Ascending aorta (tissue), 2 donors: ENCODE data around the gene PFKFB3. TPM values are rescaled to one million over a fixed set of nuclear protein-coding genes. Genes with fewer than 3 reads are reported as not detected.
"Not testable (repeated sequence)": the region's sequence is repeated elsewhere in the genome, so short reads cannot be mapped to it uniquely, and the experiment has no call there.

Experiments used
- DNase-seq, 2 donors: peaks; one replicate each; pipeline ENCODE4 v3.0.0-alpha.2; 2019; ENCODE audit warnings: low spot score in 2 of 2
- H3K27ac ChIP-seq, 2 donors: fragments of 200-600 bp; sonication (generic); one replicate each; pipeline ENCODE4 v1.5.1; 2016 to 2017; ENCODE audit warnings: mild to moderate bottlenecking in 1 of 2
- H3K27me3 ChIP-seq: fragments of 200-600 bp; sonication (generic); one replicate; pipeline ENCODE4 v1.5.1; 2017
- H3K36me3 ChIP-seq, 2 donors: fragments of 200-600 bp; sonication (generic); one replicate each; pipeline ENCODE4 v1.5.1; 2016
- H3K4me1 ChIP-seq, 2 donors: fragments of 200-600 bp; sonication (generic); one replicate each; pipeline ENCODE4 v1.5.1; 2016 to 2017; ENCODE audit warnings: mild to moderate bottlenecking in 1 of 2
- H3K4me3 ChIP-seq, 2 donors: fragments of 200-600 bp; sonication (generic); one replicate each; pipeline ENCODE4 v1.5.1; 2016 to 2017; ENCODE audit warnings: mild to moderate bottlenecking in 1 of 2
- H3K9me3 ChIP-seq, 2 donors: fragments of 200-600 bp; sonication (generic); one replicate each; pipeline ENCODE4 v1.5.1; 2016
- intact Hi-C: fragments of 100-400 bp; cut with DNase I; formaldehyde crosslinking; loops from one replicate; pipeline ENCODE4 v1.15.1; 2023
- total RNA-seq: library from RNA; depleted of rRNA; stranded (reverse); fragments of >200 nt; gene quantifications from one replicate; pipeline ENCODE4 v1.1.0, GENCODE V29; 2016
- TF ChIP-seq, protein P1 (sequence below), 3 experiments: fragments of 200-600 bp in 2 of 3; fragments of 450-650 bp in 1 of 3; sonication (generic) in 2 of 3; IDR thresholded peaks; one replicate each; pipeline ENCODE4 v1.5.1; 2016 to 2019; ENCODE audit warnings: antibody characterized with exemption in 3 of 3, mild to moderate bottlenecking in 1 of 3, moderate library complexity in 1 of 3

The PFKFB3 gene
- total RNA-seq, 1 donor from 2014 or later: 68.0 TPM

GRCh38 chr10:6186894-6187256 lies 15.9 kb upstream of the PFKFB3 start:
- no peak for DNase-seq
- Histone ChIP-seq H3K4me1 (peaks cover 9 to 20% of the 10 kb centered on the region in 2 donors), H3K9me3 (no peaks in the 10 kb centered on the region), H3K36me3 (no peaks in the 10 kb centered on the region), H3K4me3 (no peak overlapping the region), H3K27me3 (no peaks in the 10 kb centered on the region), H3K27ac (no peak overlapping the region)
- intact Hi-C loops: no loop called here
- TF ChIP-seq, protein P1, sequence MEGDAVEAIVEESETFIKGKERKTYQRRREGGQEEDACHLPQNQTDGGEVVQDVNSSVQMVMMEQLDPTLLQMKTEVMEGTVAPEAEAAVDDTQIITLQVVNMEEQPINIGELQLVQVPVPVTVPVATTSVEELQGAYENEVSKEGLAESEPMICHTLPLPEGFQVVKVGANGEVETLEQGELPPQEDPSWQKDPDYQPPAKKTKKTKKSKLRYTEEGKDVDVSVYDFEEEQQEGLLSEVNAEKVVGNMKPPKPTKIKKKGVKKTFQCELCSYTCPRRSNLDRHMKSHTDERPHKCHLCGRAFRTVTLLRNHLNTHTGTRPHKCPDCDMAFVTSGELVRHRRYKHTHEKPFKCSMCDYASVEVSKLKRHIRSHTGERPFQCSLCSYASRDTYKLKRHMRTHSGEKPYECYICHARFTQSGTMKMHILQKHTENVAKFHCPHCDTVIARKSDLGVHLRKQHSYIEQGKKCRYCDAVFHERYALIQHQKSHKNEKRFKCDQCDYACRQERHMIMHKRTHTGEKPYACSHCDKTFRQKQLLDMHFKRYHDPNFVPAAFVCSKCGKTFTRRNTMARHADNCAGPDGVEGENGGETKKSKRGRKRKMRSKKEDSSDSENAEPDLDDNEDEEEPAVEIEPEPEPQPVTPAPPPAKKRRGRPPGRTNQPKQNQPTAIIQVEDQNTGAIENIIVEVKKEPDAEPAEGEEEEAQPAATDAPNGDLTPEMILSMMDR (IDR thresholded peaks at IDR 0.05): no peak

DNA sequence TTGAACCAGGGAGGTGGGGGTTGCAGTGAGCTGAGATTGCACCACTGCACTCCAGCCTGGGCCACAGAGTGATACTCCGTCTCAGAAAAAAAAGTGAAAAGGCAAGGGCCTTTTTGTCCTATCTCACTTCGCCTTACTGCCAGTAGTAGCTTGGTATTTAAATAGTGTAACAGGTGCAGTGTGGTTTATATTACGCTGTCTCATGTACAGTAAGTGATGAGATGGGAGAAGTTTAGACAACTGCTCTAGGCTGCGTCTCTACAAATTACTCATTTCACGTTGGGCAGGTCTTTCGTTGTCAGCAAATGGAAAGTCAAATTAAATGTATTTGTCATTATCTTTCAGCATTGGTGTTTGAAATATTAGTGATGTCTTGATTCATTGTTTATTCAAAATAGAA lies 15.5 kb upstream of the PFKFB3 start:
- Histone ChIP-seq H3K9me3 (no peaks in the 10 kb centered on the region), H3K4me1 (peaks cover 7 to 18% of the 10 kb centered on the region in 2 donors), H3K36me3 (no peaks in the 10 kb centered on the region), H3K27ac (no peak overlapping the region), H3K4me3 (no peak overlapping the region), H3K27me3 (no peaks in the 10 kb centered on the region)
- TF ChIP-seq, protein P1 (IDR thresholded peaks at IDR 0.05): no peak
- intact Hi-C loops: no loop called here
- no peak for DNase-seq

- intact Hi-C loops: loop anchor here (2.0 kb wide), 1 partner anchor 15 kb away; no protein-coding TSS in a partner anchor
- H3K4me1 ChIP-seq: peaks cover 15 to 27% of the 10 kb centered on the region in 2 donors
- DNase-seq, H3K9me3 ChIP-seq, H3K27me3 ChIP-seq, H3K27ac ChIP-seq, H3K4me3 ChIP-seq, H3K36me3 ChIP-seq: not testable (repeated sequence)
Observed at GRCh38 chr10:6190033-6190432, 12.7 kb upstream of the PFKFB3 start.

DNA sequence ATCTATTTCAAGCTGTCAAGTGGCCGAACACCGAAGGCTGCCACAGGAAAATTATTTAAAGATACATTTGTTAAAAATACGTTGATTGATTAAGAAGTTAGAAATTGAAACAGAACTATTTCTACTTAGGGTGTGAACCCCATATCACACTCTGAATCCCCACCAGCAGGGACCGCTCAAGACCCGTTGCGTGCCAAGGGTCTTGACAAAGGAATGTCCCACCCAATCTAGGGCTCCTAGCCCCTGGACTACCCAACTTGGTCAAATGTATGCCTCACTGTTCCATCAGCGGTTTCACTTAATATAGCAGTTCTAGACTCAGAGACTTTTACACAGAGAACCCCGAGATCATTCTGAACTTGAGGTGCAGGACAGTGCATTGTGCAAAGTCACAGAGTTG lies 11.6 kb upstream of the PFKFB3 start:
- H3K27me3 ChIP-seq: no peaks in the 10 kb centered on the region
- H3K36me3 ChIP-seq: no peaks in the 10 kb centered on the region
- H3K4me3 ChIP-seq: no peak overlapping the region
- DNase-seq: no peak
- intact Hi-C loops: loop anchor here (2.0 kb wide), 1 partner anchor 16 kb away; no protein-coding TSS in a partner anchor
- peaks cover 22 to 36% of the 10 kb centered on the region in 2 donors for H3K4me1 ChIP-seq
- H3K27ac ChIP-seq: peak overlapping the region; percentile 92 to 97
- TF ChIP-seq, protein P1 (IDR thresholded peaks at IDR 0.05): no peak
- H3K9me3 ChIP-seq: no peaks in the 10 kb centered on the region

- Histone ChIP-seq H3K9me3 (no peaks in the 10 kb centered on the region), H3K36me3 (no peaks in the 10 kb centered on the region), H3K27me3 (no peaks in the 10 kb centered on the region), H3K4me3 (no peak overlapping the region), H3K4me1 (peaks cover 26 to 40% of the 10 kb centered on the region in 2 donors), H3K27ac (peak overlapping the region; percentile 92 to 97)
- no peak for DNase-seq
- intact Hi-C loops: loop anchor here (2.0 kb wide), 1 partner anchor 17 kb away; no protein-coding TSS in a partner anchor
- TF ChIP-seq, protein P1 (IDR thresholded peaks at IDR 0.05): no peak
Observed at GRCh38 chr10:6191569-6191968, 11.2 kb upstream of the PFKFB3 start.

DNA sequence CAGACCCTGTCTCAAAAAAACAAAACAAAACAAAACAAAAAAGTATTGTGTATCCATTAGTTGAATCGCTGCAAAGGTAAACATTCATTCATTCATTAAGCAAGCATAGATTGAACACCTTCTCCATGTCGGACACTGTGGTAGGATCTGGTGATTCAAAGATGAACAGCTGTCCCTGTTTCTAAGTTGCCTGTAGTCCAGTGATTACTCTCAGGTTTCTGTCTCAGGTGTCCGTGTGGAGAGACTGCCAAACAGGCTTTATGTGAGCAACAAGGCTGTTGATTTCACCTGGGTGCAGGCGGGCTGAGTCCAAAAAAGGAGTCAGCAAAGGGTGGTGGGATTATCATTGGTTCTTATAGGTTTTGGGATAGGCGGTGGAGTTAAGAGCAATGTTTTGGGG lies 9.4 kb upstream of the PFKFB3 start:
- Histone ChIP-seq H3K4me1 (peaks cover 33 to 57% of the 10 kb centered on the region in 2 donors), H3K27ac (peak overlapping the region; percentile 92 to 97)
- H3K4me3 ChIP-seq, intact Hi-C loops, H3K36me3 ChIP-seq, H3K9me3 ChIP-seq, DNase-seq, H3K27me3 ChIP-seq: not testable (repeated sequence)

DNA sequence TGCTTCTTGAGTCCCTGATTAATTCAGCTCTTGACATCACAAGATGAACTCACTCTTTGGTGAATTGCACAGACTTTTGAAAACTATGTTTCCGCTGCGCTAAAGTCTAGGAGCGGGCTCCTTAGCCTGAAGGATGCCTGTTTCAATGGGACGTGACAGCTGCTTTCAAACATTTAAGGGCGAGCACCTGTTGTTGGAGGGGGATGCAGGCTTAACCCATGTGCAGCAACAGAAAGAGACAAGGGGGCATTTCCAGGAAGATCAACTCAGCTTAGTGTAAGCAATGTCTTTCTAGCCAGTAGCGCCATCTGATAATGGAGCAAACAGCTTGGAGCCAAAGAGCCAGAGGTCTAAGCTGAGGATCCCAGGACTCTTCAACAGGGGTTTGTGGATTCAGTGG lies 8.4 kb upstream of the PFKFB3 start:
- H3K27me3 ChIP-seq: no peaks in the 10 kb centered on the region
- TF ChIP-seq, protein P1 (IDR thresholded peaks at IDR 0.05): no peak
- DNase-seq: no peak
- intact Hi-C loops: no loop called here
- peak overlapping the region; percentile 92 to 97 for H3K27ac ChIP-seq
- no peaks in the 10 kb centered on the region for H3K36me3 ChIP-seq
- H3K9me3 ChIP-seq: no peaks in the 10 kb centered on the region
- no peak overlapping the region for H3K4me3 ChIP-seq
- H3K4me1 ChIP-seq: peaks cover 33 to 61% of the 10 kb centered on the region in 2 donors
